Testis (tissue), 5 donors: ENCODE results near the gene GNLY. TPM values are rescaled to one million over a fixed set of nuclear protein-coding genes. Genes with fewer than 3 reads are reported as not detected.

Experiments
- DNase-seq: peaks from one replicate; pipeline ENCODE4 v3.0.0-alpha.2; 2019
- H3K27ac ChIP-seq, 2 donors: fragments of 200-600 bp; sonication (generic); one replicate each; pipeline ENCODE4 v1.5.1; 2019
- H3K27me3 ChIP-seq: fragments of 200-600 bp; sonication (generic); one replicate; pipeline ENCODE4 v1.5.1; 2019
- H3K36me3 ChIP-seq: fragments of 200-600 bp; sonication (generic); one replicate; pipeline ENCODE4 v1.5.1; 2017; ENCODE audit warnings: low read depth; ENCODE audit errors: missing control alignments
- H3K4me1 ChIP-seq: fragments of 200-600 bp; sonication (generic); one replicate; pipeline ENCODE4 v1.5.1; 2019
- H3K4me3 ChIP-seq, 2 donors: fragments of 200-600 bp; sonication (generic); one replicate each; pipeline ENCODE4 v1.5.1; 2017 to 2019
- H3K9me3 ChIP-seq: fragments of 200-600 bp; sonication (generic); one replicate; pipeline ENCODE4 v1.5.1; 2017
- CTCF ChIP-seq, 3 experiments: fragments of 450-650 bp in 2 of 3; fragments of 200-600 bp in 1 of 3; sonication (generic) in 1 of 3; IDR thresholded peaks; one replicate each; pipeline ENCODE4 v1.5.1; 2016 to 2019; ENCODE audit warnings: antibody characterized with exemption in 3 of 3, mild to moderate bottlenecking in 2 of 3, moderate library complexity in 1 of 3
- POLR2A ChIP-seq: fragments of 450-650 bp; IDR thresholded peaks from one replicate; pipeline ENCODE4 v1.6.1; 2017; ENCODE audit warnings: antibody characterized with exemption, mild to moderate bottlenecking, moderate library complexity
- WGBS, 2 donors: methylation state at CpG; one replicate each; pipeline ENCODE4 v1.1.5; 2018; 5-methylcytosine and 5-hydroxymethylcytosine counted together
- intact Hi-C: fragments of 100-400 bp; cut with DNase I; formaldehyde crosslinking; loops from one replicate; pipeline ENCODE4 v1.15.1; 2023; ENCODE audit warnings: low total_unique reads
- long read RNA-seq, 2 donors: transcript quantifications; one replicate each; lab custom pipeline, GENCODE V29; 2026
- polyA plus RNA-seq: library from polyadenylated mRNA; stranded (reverse); fragments of 350-450 nt; fragmentation: Illumina TruSeq; extraction: RNeasy Lipid Tissue Mini Kit (QIAGEN cat#74804); gene quantifications from one replicate; pipeline ENCODE4 v1.2.3, GENCODE V29; 2014; ENCODE audit warnings: low read depth, low replicate concordance; ENCODE audit not compliant: insufficient read depth
- total RNA-seq, 2 donors: library from RNA; depleted of rRNA; stranded (reverse); fragments of >200 nt; gene quantifications; one replicate each; pipeline ENCODE4 v1.2.3, GENCODE V29; 2016

GNLY gene
- total RNA-seq (1 to 10 TPM in 1 of 2 donors, under 1 TPM in 1; 0.43 to 2.6 TPM), polyA plus RNA-seq (2.2 TPM)
- long read RNA-seq, donor 1: 0 reads
- long read RNA-seq, donor 2: 0 reads

- no peak within 1 kb of the TSS for H3K27ac ChIP-seq
These were observed at the start of gene GNLY for GRCh38 chr2:85694052-85695025. Gene GNLY (plus strand): TSS chr2:85694358. CDS start chr2:85694419, 61 bp downstream.

GRCh38 chr2:85644909-85645308, 49.2 kb upstream of the GNLY start:
- TF ChIP-seq POLR2A (no peak), CTCF (IDR thresholded peaks at IDR 0.05) (no peak)
- H3K36me3 ChIP-seq: no peaks in the 10 kb centered on the region
- H3K27ac ChIP-seq: no peak overlapping the region
- H3K4me1 ChIP-seq: no peaks in the 10 kb centered on the region
- DNase-seq: no peak
- no peak overlapping the region for H3K4me3 ChIP-seq
- no peaks in the 10 kb centered on the region for H3K9me3 ChIP-seq
- 90 to 93% methylated on average over 3 to 8 of the region's 8 CpGs for WGBS, 2 donors
- H3K27me3 ChIP-seq: no peaks in the 10 kb centered on the region
- intact Hi-C loops: no loop called here

More at GRCh38 chr2:85694052-85695025, at the start of gene GNLY:
- no peak for DNase-seq
- Histone ChIP-seq H3K36me3 (no peaks in the 10 kb centered on the region), H3K27me3 (no peaks in the 10 kb centered on the region), H3K4me1 (no peaks in the 10 kb centered on the region), H3K9me3 (no peaks in the 10 kb centered on the region), H3K4me3 (no peak within 1 kb of the TSS)
- TF ChIP-seq CTCF (IDR thresholded peaks at IDR 0.05) (no peak), POLR2A (no peak)
- WGBS, 2 donors: 90 to 92% methylated on average over 12 to 15 of the region's 15 CpGs
- intact Hi-C loops: no loop called here

DNA sequence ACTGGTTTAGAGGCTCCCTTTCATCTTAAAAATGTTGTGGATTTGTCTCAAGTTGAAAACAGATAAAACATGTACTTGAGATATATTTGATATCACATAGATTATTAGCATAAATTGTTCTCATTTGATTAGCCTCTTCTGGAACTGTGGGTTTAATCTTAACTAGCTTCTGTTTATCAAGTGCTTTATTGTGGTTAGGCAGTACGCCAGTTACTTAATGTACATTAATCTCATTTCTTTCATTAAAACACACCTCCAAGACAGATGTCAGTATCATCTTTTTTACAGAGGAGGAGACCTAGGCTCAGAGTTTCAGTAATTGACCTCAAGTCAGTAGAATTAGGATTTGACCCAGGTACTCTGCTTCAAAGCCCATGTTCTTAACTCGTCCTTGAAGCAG, 48.0 kb upstream of the GNLY start:
- intact Hi-C loops: no loop called here
- Histone ChIP-seq H3K4me1 (no peaks in the 10 kb centered on the region), H3K27ac (no peak overlapping the region), H3K27me3 (no peaks in the 10 kb centered on the region), H3K9me3 (no peaks in the 10 kb centered on the region), H3K4me3 (no peak overlapping the region), H3K36me3 (no peaks in the 10 kb centered on the region)
- TF ChIP-seq POLR2A (no peak), CTCF (IDR thresholded peaks at IDR 0.05) (no peak)
- no peak for DNase-seq
- WGBS, 2 donors: 90 to 91% methylated on average over 2 of the region's 2 CpGs

DNA sequence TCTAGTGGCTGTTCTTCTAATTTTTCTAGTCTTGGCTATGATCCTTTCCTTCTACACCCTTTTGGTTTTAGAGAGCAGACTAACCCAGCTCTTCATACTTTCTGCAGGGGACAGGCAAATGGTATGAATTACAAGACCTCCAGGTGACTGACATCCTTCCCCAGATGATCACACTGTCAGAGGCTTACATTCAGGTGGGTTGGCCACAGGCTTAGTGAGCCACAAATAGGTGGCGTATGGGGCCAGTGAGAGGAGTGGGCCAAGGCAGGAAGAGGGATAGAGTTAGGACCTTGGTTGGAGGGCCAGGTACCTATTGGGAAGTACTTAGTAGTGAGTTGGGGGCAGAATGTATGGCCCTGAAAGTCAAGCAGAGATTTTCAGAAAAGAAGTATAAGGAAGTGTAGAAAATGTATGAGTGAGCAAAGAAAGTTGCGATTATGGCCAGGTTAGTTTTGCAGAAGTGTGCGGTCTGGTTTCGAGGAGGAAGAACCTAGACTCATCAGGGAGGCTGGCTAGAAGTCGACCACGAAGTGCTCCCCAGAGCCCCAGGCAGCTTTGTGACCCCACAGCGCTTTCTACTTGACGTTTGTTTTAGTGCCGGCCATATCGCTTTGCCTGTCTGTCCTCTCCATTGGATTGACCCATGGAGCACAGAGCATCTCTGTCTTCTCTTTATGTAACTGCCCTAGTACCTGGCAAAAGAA, 46.2 kb upstream of the GNLY start:
- no peaks in the 10 kb centered on the region for H3K9me3 ChIP-seq
- WGBS, 2 donors: 84 to 87% methylated on average over 10 of the region's 10 CpGs
- DNase-seq: no peak
- TF ChIP-seq POLR2A (no peak), CTCF (IDR thresholded peaks at IDR 0.05) (no peak)
- no peaks in the 10 kb centered on the region for H3K4me1 ChIP-seq
- no peaks in the 10 kb centered on the region for H3K36me3 ChIP-seq
- H3K27ac ChIP-seq: no peak overlapping the region
- no peaks in the 10 kb centered on the region for H3K27me3 ChIP-seq
- intact Hi-C loops: no loop called here
- H3K4me3 ChIP-seq: no peak overlapping the region
